Neural cell (in vitro differentiated cells): Measurements from ENCODE around the gene WFDC5.

ENCODE experiments used
- CTCF ChIP-seq: fragments of 450-650 bp; IDR thresholded peaks from 2 replicates; pipeline ENCODE4 v1.5.1; 2014; ENCODE audit warnings: antibody characterized with exemption, mild to moderate bottlenecking, moderate library complexity; ENCODE audit not compliant: poor library complexity, severe bottlenecking
- EZH2 ChIP-seq: fragments of 200-600, 300-800 bp; shearing (Covaris generic), sonication (generic); IDR thresholded peaks from 2 replicates; pipeline ENCODE4 v1.6.1; 2014; ENCODE audit warnings: antibody characterized with exemption, low read length, borderline replicate concordance, mild to moderate bottlenecking; ENCODE audit not compliant: insufficient read depth, poor library complexity, severe bottlenecking
- POLR2AphosphoS5 ChIP-seq: IDR thresholded peaks from 2 replicates; pipeline ENCODE4 v1.6.1; 2012
- SMC3 ChIP-seq: fragments of 450-650 bp; conservative IDR thresholded peaks from 2 replicates; pipeline ENCODE4 v1.6.1; 2014; ENCODE audit warnings: antibody characterized with exemption, mild to moderate bottlenecking, moderate library complexity; ENCODE audit not compliant: poor library complexity
- TAF1 ChIP-seq: IDR thresholded peaks from 2 replicates; pipeline ENCODE4 v1.6.1; 2012; ENCODE audit warnings: low read depth

DNA sequence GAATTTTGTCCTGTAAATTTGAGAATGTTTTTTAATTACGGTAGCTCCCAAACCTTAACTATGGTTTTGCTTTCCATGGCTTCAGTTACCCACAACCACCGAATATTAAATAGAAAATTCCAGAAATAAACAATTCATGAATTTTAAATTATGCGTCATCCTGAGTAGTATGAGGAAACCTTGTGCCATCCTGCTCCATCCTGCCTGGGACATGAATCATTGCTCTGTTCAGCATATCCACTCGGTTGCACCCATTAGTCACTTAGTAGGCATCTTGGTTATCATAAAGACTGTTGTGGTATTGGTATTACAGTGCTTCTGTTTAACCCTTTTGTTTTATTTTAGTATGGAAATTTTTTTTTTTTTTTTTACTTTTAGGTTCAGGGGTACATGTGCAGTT lies 53.7 kb downstream of the WFDC5 start:
- TF ChIP-seq CTCF (no peak), SMC3 (no peak), POLR2AphosphoS5 (no peak), TAF1 (no peak), EZH2 (no peak)
